Measurements from ENCODE around the gene RNFT2.

Gene RNFT2

GRCh38 chr12:116701432-116701831 lies 36.7 kb upstream of the RNFT2 start:
- Histone ChIP-seq H3K27ac (no peak overlapping the region), H3K27me3 (peaks cover 0 to 5% (median 0%) of the 10 kb centered on the region in 11 experiments; a peak in 3 of 22 replicates), H4K20me1 (no peaks in the 10 kb centered on the region), H3K9me3 (replicated peaks in 1 of 11) (no peaks in the 10 kb centered on the region), H3K4me1 (peaks cover 2 to 31% (median 24%) of the 10 kb centered on the region in 10 experiments; a peak in 19 of 20 replicates), H3K4me2 (no peak overlapping the region), H3K4me3 (no peak overlapping the region), H3K36me3 (no peaks in the 10 kb centered on the region), H3K9ac (no peak overlapping the region)
- TF ChIP-seq Cebpa-rat (IDR thresholded peaks at IDR 0.05), result no peak

- Histone ChIP-seq H3K4me2 (no peak overlapping the region), H3K9ac (no peak overlapping the region; a peak in 1 of 22 replicates), H3K27ac (no peak overlapping the region), H3K4me3 (no peak overlapping the region), H3K9me3 (replicated peaks in 1 of 11) (no peaks in the 10 kb centered on the region), H4K20me1 (no peaks in the 10 kb centered on the region), H3K4me1 (peaks cover 0 to 29% (median 19%) of the 10 kb centered on the region in 10 experiments; a peak in 15 of 20 replicates), H3K27me3 (no peaks in the 10 kb centered on the region), H3K36me3 (no peaks in the 10 kb centered on the region)
- TF ChIP-seq Cebpa-rat (IDR thresholded peaks at IDR 0.05), result no peak
Measured at GRCh38 chr12:116703214-116703795, 34.8 kb upstream of the RNFT2 start.

- H3K27me3 ChIP-seq, result peaks cover 19 to 28% (median 23%) of the 10 kb centered on the region in 11 experiments
- peaks cover 23 to 45% (median 42%) of the 10 kb centered on the region in 10 experiments for H3K4me1 ChIP-seq
- H3K4me3 ChIP-seq, result no peak overlapping the region
- peak overlapping the region in 9 of 11 experiments; percentile 3 to 75 (median 53); a peak in 15 of 22 replicates for H3K4me2 ChIP-seq
- peaks cover 0 to 9% (median 0%) of the 10 kb centered on the region in 11 experiments; a peak in 3 of 22 replicates for H4K20me1 ChIP-seq
- no peak overlapping the region for H3K27ac ChIP-seq
- H3K9me3 ChIP-seq (replicated peaks in 1 of 11), result no peaks in the 10 kb centered on the region
- no peak for TF ChIP-seq Cebpa-rat (IDR thresholded peaks at IDR 0.05)
- H3K9ac ChIP-seq, result no peak overlapping the region
- peaks cover 0 to 13% (median 6%) of the 10 kb centered on the region in 11 experiments; a peak in 6 of 22 replicates for H3K36me3 ChIP-seq
Measured at GRCh38 chr12:116707751-116708150, 30.4 kb upstream of the RNFT2 start.

- peaks cover 19 to 28% (median 23%) of the 10 kb centered on the region in 11 experiments for H3K27me3 ChIP-seq
- no peak for TF ChIP-seq Cebpa-rat (IDR thresholded peaks at IDR 0.05)
- peaks cover 0 to 18% (median 6%) of the 10 kb centered on the region in 11 experiments; a peak in 8 of 22 replicates for H3K36me3 ChIP-seq
- H3K9me3 ChIP-seq (replicated peaks in 1 of 11), result no peaks in the 10 kb centered on the region
- H3K4me1 ChIP-seq, result peaks cover 25 to 58% (median 53%) of the 10 kb centered on the region in 10 experiments
- peaks cover 0 to 9% (median 0%) of the 10 kb centered on the region in 11 experiments; a peak in 4 of 22 replicates for H4K20me1 ChIP-seq
- H3K4me2 ChIP-seq, result peak overlapping the region; percentile 35 to 84 (median 62)
- H3K4me3 ChIP-seq, result peak overlapping the region in 2 of 10 experiments; percentile 6 to 13; a peak in 2 of 20 replicates
- no peak overlapping the region for H3K27ac ChIP-seq
- H3K9ac ChIP-seq, result peak overlapping the region in 2 of 11 experiments; percentile 15 to 20; a peak in 1 of 22 replicates
Measured at GRCh38 chr12:116708826-116709756, 29.0 kb upstream of the RNFT2 start.

- peaks cover 19 to 28% (median 23%) of the 10 kb centered on the region in 11 experiments for H3K27me3 ChIP-seq
- no peak overlapping the region for H3K27ac ChIP-seq
- peaks cover 25 to 65% (median 60%) of the 10 kb centered on the region in 10 experiments for H3K4me1 ChIP-seq
- H3K4me3 ChIP-seq, result no peak overlapping the region
- peak overlapping the region in 8 of 11 experiments; percentile 40 to 84 (median 58); a peak in 8 of 22 replicates for H3K4me2 ChIP-seq
- peaks cover 0 to 9% (median 0%) of the 10 kb centered on the region in 11 experiments; a peak in 4 of 22 replicates for H4K20me1 ChIP-seq
- peaks cover 0 to 25% (median 6%) of the 10 kb centered on the region in 11 experiments; a peak in 11 of 22 replicates for H3K36me3 ChIP-seq
- no peak for TF ChIP-seq Cebpa-rat (IDR thresholded peaks at IDR 0.05)
- H3K9me3 ChIP-seq (replicated peaks in 1 of 11), result no peaks in the 10 kb centered on the region
- no peak overlapping the region for H3K9ac ChIP-seq
Measured at GRCh38 chr12:116709768-116710167, 28.3 kb upstream of the RNFT2 start.

GRCh38 chr12:116710370-116711150 lies 27.6 kb upstream of the RNFT2 start:
- peaks cover 25 to 73% (median 62%) of the 10 kb centered on the region in 10 experiments for H3K4me1 ChIP-seq
- no peak for TF ChIP-seq Cebpa-rat (IDR thresholded peaks at IDR 0.05)
- peak overlapping the region; percentile 0 to 70 (median 43); a peak in 17 of 22 replicates for H3K4me2 ChIP-seq
- H3K9me3 ChIP-seq (replicated peaks in 1 of 11), result no peaks in the 10 kb centered on the region
- H3K36me3 ChIP-seq, result peaks cover 7 to 33% (median 14%) of the 10 kb centered on the region in 11 experiments; a peak in 21 of 22 replicates
- no peak overlapping the region for H3K4me3 ChIP-seq
- H3K27me3 ChIP-seq, result peaks cover 19 to 28% (median 23%) of the 10 kb centered on the region in 11 experiments
- H4K20me1 ChIP-seq, result peaks cover 0 to 17% (median 2%) of the 10 kb centered on the region in 11 experiments; a peak in 5 of 22 replicates
- peak overlapping the region in 2 of 11 experiments; percentile 3 to 21; a peak in 2 of 22 replicates for H3K9ac ChIP-seq
- H3K27ac ChIP-seq, result no peak overlapping the region

- Histone ChIP-seq H3K27ac (no peak overlapping the region), H3K4me2 (peak overlapping the region in 7 of 11 experiments; percentile 22 to 79 (median 41); a peak in 11 of 22 replicates), H4K20me1 (peaks cover 0 to 21% (median 8%) of the 10 kb centered on the region in 11 experiments; a peak in 11 of 22 replicates), H3K36me3 (peaks cover 28 to 54% (median 36%) of the 10 kb centered on the region in 11 experiments), H3K27me3 (peaks cover 19 to 28% (median 23%) of the 10 kb centered on the region in 11 experiments), H3K9me3 (replicated peaks in 1 of 11) (no peaks in the 10 kb centered on the region), H3K9ac (no peak overlapping the region; a peak in 1 of 22 replicates), H3K4me1 (peaks cover 28 to 70% (median 61%) of the 10 kb centered on the region in 10 experiments), H3K4me3 (no peak overlapping the region)
- no peak for TF ChIP-seq Cebpa-rat (IDR thresholded peaks at IDR 0.05)
Measured at GRCh38 chr12:116712458-116713303, 25.4 kb upstream of the RNFT2 start.
